ENCODE data around the gene AP1G2. TPM values are rescaled to one million over a fixed set of nuclear protein-coding genes. Genes with fewer than 3 reads are reported as not detected.

Gene AP1G2
- total and polyA plus RNA-seq, 2 of the 4 experiments (the other 2 are of a cell fraction) = 2.9 to 19.2 TPM

DNA sequence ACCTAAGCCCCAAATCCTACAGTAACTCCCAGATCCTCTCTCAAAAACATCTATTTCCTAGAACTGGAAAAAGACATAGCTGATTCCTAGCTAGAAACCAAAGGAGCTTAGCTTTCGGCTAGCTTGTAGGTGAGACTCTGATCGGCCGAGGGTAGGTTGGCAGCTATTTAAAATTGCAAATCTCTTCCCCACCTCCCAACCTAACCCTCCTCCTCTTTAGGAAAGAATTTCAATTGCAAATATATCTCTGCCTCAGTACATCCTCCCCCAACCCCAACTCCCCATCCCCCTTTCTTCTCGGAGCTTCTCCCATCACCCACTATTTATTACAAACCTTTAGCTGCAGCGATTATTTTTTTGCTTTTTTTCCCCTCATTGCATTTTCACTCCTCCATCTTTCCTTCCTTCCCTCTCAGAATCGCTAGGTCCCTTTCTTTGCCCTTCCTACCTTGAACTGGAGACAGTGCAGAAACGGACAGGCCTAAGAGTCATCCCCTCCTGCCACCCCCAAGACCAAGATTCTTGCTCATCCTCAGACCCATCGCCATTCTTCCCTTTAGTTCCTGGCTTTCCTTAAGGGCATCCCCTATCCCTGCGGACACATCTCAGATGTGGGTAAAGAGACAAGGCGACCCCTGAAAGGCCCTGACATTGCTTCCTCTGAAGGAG lies 29.4 kb downstream of the AP1G2 start:
- Histone ChIP-seq H3K9ac (ENCODE audit: low read depth, low read length) (no peak overlapping the region), H2BK15ac (ENCODE audit: low read depth, low read length) (no peak overlapping the region), H3K4me2 (ENCODE audit: low read depth, low read length) (no peak overlapping the region), H3K9me1 (ENCODE audit: insufficient read depth, low read length) (no peaks in the 10 kb centered on the region), H2BK120ac (ENCODE audit: low read depth, low read length) (no peak overlapping the region), H3K14ac (replicated peaks; ENCODE audit: low read depth, low read length) (no peak overlapping the region), H2AK9ac (replicated peaks; ENCODE audit: low read depth, low read length, poor library complexity) (peak overlapping the region; percentile 61), H3K9me3 (ENCODE audit: control insufficient read depth, insufficient read depth, low read length) (no peaks in the 10 kb centered on the region), H2AK5ac (ENCODE audit: low read depth, low read length) (no peak overlapping the region), H3K27ac (ENCODE audit: insufficient read depth, low read length) (no peak overlapping the region), H2BK20ac (ENCODE audit: low read depth, low read length) (no peak overlapping the region), H3K79me1 (ENCODE audit: low read depth in 1 of 2, low read length in 2 of 2) (no peaks in the 10 kb centered on the region), H3K36me3 (ENCODE audit: control insufficient read depth, insufficient read depth, low read length) (no peaks in the 10 kb centered on the region), H3K23ac (ENCODE audit: low read depth, low read length) (peak overlapping the region; percentile 46; the same call in 1 of the 2 replicates), H4K91ac (ENCODE audit: insufficient read depth, low read depth, low read length) (no peak overlapping the region), H3K56ac (ENCODE audit: extremely low read depth, insufficient read depth, low read length) (no peak overlapping the region), H3K18ac (ENCODE audit: low read depth, low read length) (no peak overlapping the region), H2AFZ (replicated peaks; ENCODE audit: low read length, poor library complexity) (peak overlapping the region; percentile 69), H4K20me1 (ENCODE audit: insufficient read depth, low read length) (no peaks in the 10 kb centered on the region; the same call in 1 of the 2 replicates), H3K27me3 (ENCODE audit: control insufficient read depth, insufficient read depth, low read length) (no peaks in the 10 kb centered on the region), H3K4ac (ENCODE audit: low read depth, low read length) (no peak overlapping the region), H4K8ac (ENCODE audit: low read depth in 2 of 2, low read length in 2 of 2) (peak overlapping the region in 1 of 2 experiments; percentile 39; a peak in 2 of 4 replicates), H2BK5ac (ENCODE audit: low read depth, low read length, poor library complexity, severe bottlenecking) (no peak overlapping the region), H4K5ac (ENCODE audit: low read depth, low read length) (no peak overlapping the region; the same call in 1 of the 2 replicates), H3K4me3 (ENCODE audit: insufficient read depth, low read depth, low read length) (no peak overlapping the region), H3K4me1 (ENCODE audit: control insufficient read depth, insufficient read depth, low read length) (peaks cover 6% of the 10 kb centered on the region)
- WGBS, 2 experiments (ENCODE audit: extremely low coverage in 2 of 2, insufficient read length in 1 of 2) = 35% methylated on average over 5 of the region's 10 CpGs; no CpG with 5 or more reads in 1 of the 2 experiments
- in situ Hi-C loops (cut with MboI; ENCODE audit: low sequenced_read_pairs) = no loop called here
- intact Hi-C loops (cut with micrococcal nuclease) = no loop called here
- ChIA-PET POLR2A (ENCODE audit: unreplicated experiment) (interaction anchor here (0.6 kb wide), 1 partner anchor 58 kb away, joined by 3 read pairs; no protein-coding TSS in a partner anchor), CTCF (interaction anchor here (0.6 kb wide), 1 partner anchor 49 kb away, joined by 3 read pairs; no protein-coding TSS in a partner anchor)
- DNase-seq = no peak
- dilution Hi-C loops (cut with HindIII; ENCODE audit: low sequenced_read_pairs, unreplicated experiment) = no loop called here
- no peak for TF ChIP-seq CHD1 (IDR thresholded peaks at IDR 0.05; ENCODE audit: low read depth, low read length)
- TF ChIP-seq RCOR1 (IDR thresholded peaks at IDR 0.05; ENCODE audit: insufficient replicate concordance, low read length) = no peak
- TF ChIP-seq SMC3 (IDR thresholded peaks at IDR 0.05; ENCODE audit: low read depth, low read length) = no peak
- no peak for TF ChIP-seq CEBPB (IDR thresholded peaks at IDR 0.05; ENCODE audit: low read depth, low read length)
- no peak for TF ChIP-seq RFX5 (IDR thresholded peaks at IDR 0.05; ENCODE audit: low read depth, low read length)
- no peak for TF ChIP-seq MXI1 (IDR thresholded peaks at IDR 0.05; ENCODE audit: borderline replicate concordance, low read depth, low read length)
- TF ChIP-seq MAZ (IDR thresholded peaks at IDR 0.05; ENCODE audit: borderline replicate concordance, low read depth, low read length) = no peak
- TF ChIP-seq, protein P1, sequence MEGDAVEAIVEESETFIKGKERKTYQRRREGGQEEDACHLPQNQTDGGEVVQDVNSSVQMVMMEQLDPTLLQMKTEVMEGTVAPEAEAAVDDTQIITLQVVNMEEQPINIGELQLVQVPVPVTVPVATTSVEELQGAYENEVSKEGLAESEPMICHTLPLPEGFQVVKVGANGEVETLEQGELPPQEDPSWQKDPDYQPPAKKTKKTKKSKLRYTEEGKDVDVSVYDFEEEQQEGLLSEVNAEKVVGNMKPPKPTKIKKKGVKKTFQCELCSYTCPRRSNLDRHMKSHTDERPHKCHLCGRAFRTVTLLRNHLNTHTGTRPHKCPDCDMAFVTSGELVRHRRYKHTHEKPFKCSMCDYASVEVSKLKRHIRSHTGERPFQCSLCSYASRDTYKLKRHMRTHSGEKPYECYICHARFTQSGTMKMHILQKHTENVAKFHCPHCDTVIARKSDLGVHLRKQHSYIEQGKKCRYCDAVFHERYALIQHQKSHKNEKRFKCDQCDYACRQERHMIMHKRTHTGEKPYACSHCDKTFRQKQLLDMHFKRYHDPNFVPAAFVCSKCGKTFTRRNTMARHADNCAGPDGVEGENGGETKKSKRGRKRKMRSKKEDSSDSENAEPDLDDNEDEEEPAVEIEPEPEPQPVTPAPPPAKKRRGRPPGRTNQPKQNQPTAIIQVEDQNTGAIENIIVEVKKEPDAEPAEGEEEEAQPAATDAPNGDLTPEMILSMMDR (conservative IDR thresholded peaks at IDR 0.05; ENCODE audit: low read depth, low read length) = no peak
- TF ChIP-seq MAFK (IDR thresholded peaks at IDR 0.05; ENCODE audit: low read depth, low read length) = no peak
- TF ChIP-seq, protein P2, sequence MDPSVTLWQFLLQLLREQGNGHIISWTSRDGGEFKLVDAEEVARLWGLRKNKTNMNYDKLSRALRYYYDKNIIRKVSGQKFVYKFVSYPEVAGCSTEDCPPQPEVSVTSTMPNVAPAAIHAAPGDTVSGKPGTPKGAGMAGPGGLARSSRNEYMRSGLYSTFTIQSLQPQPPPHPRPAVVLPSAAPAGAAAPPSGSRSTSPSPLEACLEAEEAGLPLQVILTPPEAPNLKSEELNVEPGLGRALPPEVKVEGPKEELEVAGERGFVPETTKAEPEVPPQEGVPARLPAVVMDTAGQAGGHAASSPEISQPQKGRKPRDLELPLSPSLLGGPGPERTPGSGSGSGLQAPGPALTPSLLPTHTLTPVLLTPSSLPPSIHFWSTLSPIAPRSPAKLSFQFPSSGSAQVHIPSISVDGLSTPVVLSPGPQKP (IDR thresholded peaks at IDR 0.05; ENCODE audit: borderline replicate concordance, low read depth, low read length) = no peak
- TF ChIP-seq, protein P3, sequence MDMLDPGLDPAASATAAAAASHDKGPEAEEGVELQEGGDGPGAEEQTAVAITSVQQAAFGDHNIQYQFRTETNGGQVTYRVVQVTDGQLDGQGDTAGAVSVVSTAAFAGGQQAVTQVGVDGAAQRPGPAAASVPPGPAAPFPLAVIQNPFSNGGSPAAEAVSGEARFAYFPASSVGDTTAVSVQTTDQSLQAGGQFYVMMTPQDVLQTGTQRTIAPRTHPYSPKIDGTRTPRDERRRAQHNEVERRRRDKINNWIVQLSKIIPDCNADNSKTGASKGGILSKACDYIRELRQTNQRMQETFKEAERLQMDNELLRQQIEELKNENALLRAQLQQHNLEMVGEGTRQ (IDR thresholded peaks at IDR 0.05; ENCODE audit: low read depth, low read length) = no peak
- TF ChIP-seq BHLHE40 (IDR thresholded peaks at IDR 0.05; ENCODE audit: low read depth, low read length) = no peak
- no peak for TF ChIP-seq NFE2L2 (IDR thresholded peaks at IDR 0.05; ENCODE audit: low read depth, low read length)
- no TSS peak for BruUV-seq (replicated peaks)
- ATAC-seq (ENCODE audit: low read depth) = no peak; the same call in 1 of the 2 replicates

All from IMR-90 (cell line).